NCI-H2227 treated with DMSO at 0.1 percent for 48 hours (cell line): ENCODE measurements around the gene SELE.

Source experiments
- DNase-seq: peaks from one replicate; lab custom pipeline; 2025; lab: John Stamatoyannopoulos, UW

SELE gene

GRCh38 chr1:169733924-169734323 is at the start of gene SELE:
SELE (minus strand) TSS chr1:169734079; CDS start chr1:169733612, 467 bp downstream.
- DNase-seq, result no peak

- DNase-seq, result no peak
These were observed 48.7 kb upstream of the SELE start for GRCh38 chr1:169782596-169782995.

GRCh38 chr1:169779970-169780369 is 46.1 kb upstream of the SELE start:
- no peak for DNase-seq

GRCh38 chr1:169779150-169779549 is 45.3 kb upstream of the SELE start:
- DNase-seq, result no peak

GRCh38 chr1:169776440-169776839 is 42.6 kb upstream of the SELE start:
- DNase-seq, result no peak

- DNase-seq, result no peak
These were observed 34.3 kb upstream of the SELE start for GRCh38 chr1:169768161-169768560.

GRCh38 chr1:169765580-169766331 is 31.9 kb upstream of the SELE start:
- no peak for DNase-seq

- DNase-seq, result no peak
These were observed 31.0 kb upstream of the SELE start for GRCh38 chr1:169764919-169765318.

GRCh38 chr1:169762699-169763098 is 28.8 kb upstream of the SELE start:
- DNase-seq, result no peak

- DNase-seq, result no peak
These were observed 25.2 kb upstream of the SELE start for GRCh38 chr1:169759038-169759437.

GRCh38 chr1:169753549-169753948 is 19.7 kb upstream of the SELE start:
- DNase-seq, result no peak

- no peak for DNase-seq
These were observed 16.2 kb upstream of the SELE start for GRCh38 chr1:169750041-169750440.

- no peak for DNase-seq
These were observed 12.7 kb upstream of the SELE start for GRCh38 chr1:169746550-169746949.

GRCh38 chr1:169745015-169745861 is 11.4 kb upstream of the SELE start:
- DNase-seq, result no peak

GRCh38 chr1:169741666-169742394 is 8.0 kb upstream of the SELE start:
- DNase-seq, result no peak

GRCh38 chr1:169739980-169740379 is 6.1 kb upstream of the SELE start:
- no peak for DNase-seq

GRCh38 chr1:169731446-169731845 is 2.4 kb downstream of the SELE start:
- DNase-seq, result no peak

- DNase-seq, result no peak
These were observed 3.9 kb downstream of the SELE start for GRCh38 chr1:169729991-169730390.

GRCh38 chr1:169727307-169727706 is 6.6 kb downstream of the SELE start:
- no peak for DNase-seq

- no peak for DNase-seq
These were observed 7.0 kb downstream of the SELE start for GRCh38 chr1:169726851-169727250.

- no peak for DNase-seq
These were observed 7.9 kb downstream of the SELE start for GRCh38 chr1:169725930-169726329.

- DNase-seq, result no peak
These were observed 9.7 kb downstream of the SELE start for GRCh38 chr1:169724168-169724567.

GRCh38 chr1:169723763-169724162 is 10.1 kb downstream of the SELE start:
- DNase-seq, result no peak
